Neutrophil (primary cell): Measurements from ENCODE around the gene CNTNAP5.

Source experiments
- H3K27ac ChIP-seq: fragments of 200-600 bp; sonication (generic); 2 replicates; pipeline ENCODE4 v1.5.1; 2016; ENCODE audit warnings: mild to moderate bottlenecking, moderate library complexity
- H3K27me3 ChIP-seq: fragments of 200-600 bp; sonication (generic); 2 replicates; pipeline ENCODE4 v1.6.0; 2016; ENCODE audit warnings: mild to moderate bottlenecking
- H3K36me3 ChIP-seq: fragments of 200-600 bp; sonication (generic); 2 replicates; pipeline ENCODE4 v1.5.1; 2017
- H3K4me1 ChIP-seq, 2 experiments: fragments of 200-600 bp in 1 of 2; sonication (generic) in 1 of 2; 1 replicate in 1 of 2; 2 replicates in 1 of 2; pipeline versions ENCODE4 v1.5.1 to v1.6.1; 2013 to 2016; ENCODE audit warnings: low read depth in 1 of 2, low read length in 1 of 2, mild to moderate bottlenecking in 1 of 2, moderate library complexity in 1 of 2; ENCODE audit not compliant: control insufficient read depth in 1 of 2, insufficient read depth in 1 of 2
- H3K4me3 ChIP-seq, 2 experiments: fragments of 200-600 bp in 1 of 2; sonication (generic) in 1 of 2; 1 replicate in 1 of 2; 2 replicates in 1 of 2; pipeline ENCODE4 v1.5.1; 2013 to 2016; ENCODE audit warnings: low read depth in 1 of 2, low read length in 1 of 2, mild to moderate bottlenecking in 1 of 2, moderate library complexity in 1 of 2
- H3K9me3 ChIP-seq: fragments of 200-600 bp; sonication (generic); 2 replicates; pipeline ENCODE4 v1.5.1; 2016
- TF ChIP-seq, protein P1 (sequence below): fragments of 200-600 bp; sonication (generic); IDR thresholded peaks from 2 replicates; pipeline ENCODE4 v1.5.1; 2016; ENCODE audit warnings: antibody characterized with exemption

CNTNAP5 gene

DNA sequence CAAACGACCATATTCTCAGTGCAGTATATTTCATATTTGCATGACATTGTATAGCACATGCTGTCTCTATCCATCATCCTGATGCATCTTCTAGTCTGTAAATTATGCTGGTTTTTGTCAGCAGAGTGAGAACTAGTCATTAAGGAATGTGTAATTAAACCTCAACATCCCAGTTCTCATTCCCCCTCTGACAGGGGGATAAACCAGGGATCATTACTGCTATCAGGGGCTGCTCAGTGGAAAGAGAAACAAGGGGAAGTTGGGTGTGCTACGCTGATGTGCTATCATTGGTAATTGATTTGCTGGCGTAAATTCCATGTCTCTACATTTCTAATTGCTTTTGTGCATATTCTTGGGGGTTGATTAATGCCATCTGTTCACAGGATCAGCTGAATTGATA lies 7.7 kb downstream of the CNTNAP5 start:
- H3K27ac ChIP-seq = no peak overlapping the region
- H3K4me3 ChIP-seq = no peak overlapping the region
- H3K36me3 ChIP-seq = no peaks in the 10 kb centered on the region
- TF ChIP-seq, protein P1, sequence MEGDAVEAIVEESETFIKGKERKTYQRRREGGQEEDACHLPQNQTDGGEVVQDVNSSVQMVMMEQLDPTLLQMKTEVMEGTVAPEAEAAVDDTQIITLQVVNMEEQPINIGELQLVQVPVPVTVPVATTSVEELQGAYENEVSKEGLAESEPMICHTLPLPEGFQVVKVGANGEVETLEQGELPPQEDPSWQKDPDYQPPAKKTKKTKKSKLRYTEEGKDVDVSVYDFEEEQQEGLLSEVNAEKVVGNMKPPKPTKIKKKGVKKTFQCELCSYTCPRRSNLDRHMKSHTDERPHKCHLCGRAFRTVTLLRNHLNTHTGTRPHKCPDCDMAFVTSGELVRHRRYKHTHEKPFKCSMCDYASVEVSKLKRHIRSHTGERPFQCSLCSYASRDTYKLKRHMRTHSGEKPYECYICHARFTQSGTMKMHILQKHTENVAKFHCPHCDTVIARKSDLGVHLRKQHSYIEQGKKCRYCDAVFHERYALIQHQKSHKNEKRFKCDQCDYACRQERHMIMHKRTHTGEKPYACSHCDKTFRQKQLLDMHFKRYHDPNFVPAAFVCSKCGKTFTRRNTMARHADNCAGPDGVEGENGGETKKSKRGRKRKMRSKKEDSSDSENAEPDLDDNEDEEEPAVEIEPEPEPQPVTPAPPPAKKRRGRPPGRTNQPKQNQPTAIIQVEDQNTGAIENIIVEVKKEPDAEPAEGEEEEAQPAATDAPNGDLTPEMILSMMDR = no peak
- H3K9me3 ChIP-seq = no peaks in the 10 kb centered on the region
- H3K27me3 ChIP-seq = peaks cover 3% of the 10 kb centered on the region
- H3K4me1 ChIP-seq = no peaks in the 10 kb centered on the region

DNA sequence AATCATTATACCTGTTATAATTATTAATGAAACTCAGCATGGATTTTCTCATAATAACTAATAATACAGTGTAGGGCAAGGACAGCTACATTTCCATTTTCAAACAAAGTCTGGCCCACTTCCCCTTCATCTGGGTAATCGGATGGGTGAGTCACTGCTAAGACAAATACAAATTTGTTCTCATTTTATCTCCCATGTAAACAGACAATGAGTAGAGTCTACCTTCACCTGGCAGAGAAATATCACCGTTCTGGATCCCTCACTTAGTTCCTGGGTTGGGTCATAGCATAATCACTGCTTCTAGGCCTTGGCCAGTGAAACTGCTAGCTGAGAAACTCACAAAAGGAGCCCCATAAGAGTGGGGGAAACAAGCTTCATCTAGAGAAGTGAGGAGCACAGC lies 9.2 kb downstream of the CNTNAP5 start:
- Histone ChIP-seq H3K9me3 (no peaks in the 10 kb centered on the region), H3K4me3 (no peak overlapping the region), H3K27ac (no peak overlapping the region), H3K27me3 (no peaks in the 10 kb centered on the region), H3K36me3 (no peaks in the 10 kb centered on the region), H3K4me1 (no peaks in the 10 kb centered on the region)
- TF ChIP-seq, protein P1 = no peak

DNA sequence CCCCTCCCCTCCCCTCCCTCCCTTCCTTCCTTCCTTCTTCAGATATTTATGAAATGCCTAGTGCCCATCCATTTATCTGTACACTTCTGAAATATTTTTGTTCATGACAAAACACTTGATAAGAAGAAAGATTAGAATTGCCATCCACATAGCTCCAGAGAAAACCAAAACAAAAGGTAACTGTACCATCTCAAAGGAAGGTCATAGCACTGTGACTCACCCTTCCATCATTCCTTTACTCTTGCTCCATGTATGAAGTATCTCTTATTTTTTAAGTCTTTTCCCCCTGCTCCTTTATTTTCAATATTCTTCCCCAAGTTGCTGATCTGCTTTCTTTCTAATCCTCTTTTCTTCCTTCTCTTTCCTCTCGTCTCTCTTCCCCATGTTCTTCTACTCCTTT lies 9.9 kb downstream of the CNTNAP5 start:
- H3K4me1 ChIP-seq = no peaks in the 10 kb centered on the region
- TF ChIP-seq, protein P1 = no peak
- H3K27ac ChIP-seq = no peak overlapping the region
- H3K36me3 ChIP-seq = no peaks in the 10 kb centered on the region
- no peaks in the 10 kb centered on the region for H3K27me3 ChIP-seq
- H3K9me3 ChIP-seq = no peaks in the 10 kb centered on the region
- H3K4me3 ChIP-seq = no peak overlapping the region

DNA sequence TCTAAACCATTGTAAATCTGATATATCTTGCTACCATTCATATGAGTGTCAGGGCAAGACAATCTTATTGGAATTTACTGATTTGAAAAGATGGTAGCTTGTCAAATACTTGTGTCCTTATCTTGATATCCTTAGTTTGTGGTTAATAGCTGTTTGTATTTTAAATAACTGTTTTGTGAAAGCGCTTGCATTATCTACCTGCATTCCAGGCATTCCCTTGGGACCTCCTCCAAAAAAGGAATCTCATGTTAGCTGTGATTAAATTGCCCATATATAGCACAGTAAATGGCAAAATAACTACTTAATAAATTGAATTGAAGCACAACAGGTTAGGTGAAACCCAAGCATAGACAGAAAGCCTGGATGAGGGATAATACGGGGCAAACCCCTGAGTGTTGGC lies 13.9 kb downstream of the CNTNAP5 start:
- H3K27ac ChIP-seq = no peak overlapping the region
- H3K9me3 ChIP-seq = no peaks in the 10 kb centered on the region
- no peaks in the 10 kb centered on the region for H3K4me1 ChIP-seq
- TF ChIP-seq, protein P1 = no peak
- no peaks in the 10 kb centered on the region for H3K36me3 ChIP-seq
- H3K4me3 ChIP-seq = no peak overlapping the region
- H3K27me3 ChIP-seq = no peaks in the 10 kb centered on the region

DNA sequence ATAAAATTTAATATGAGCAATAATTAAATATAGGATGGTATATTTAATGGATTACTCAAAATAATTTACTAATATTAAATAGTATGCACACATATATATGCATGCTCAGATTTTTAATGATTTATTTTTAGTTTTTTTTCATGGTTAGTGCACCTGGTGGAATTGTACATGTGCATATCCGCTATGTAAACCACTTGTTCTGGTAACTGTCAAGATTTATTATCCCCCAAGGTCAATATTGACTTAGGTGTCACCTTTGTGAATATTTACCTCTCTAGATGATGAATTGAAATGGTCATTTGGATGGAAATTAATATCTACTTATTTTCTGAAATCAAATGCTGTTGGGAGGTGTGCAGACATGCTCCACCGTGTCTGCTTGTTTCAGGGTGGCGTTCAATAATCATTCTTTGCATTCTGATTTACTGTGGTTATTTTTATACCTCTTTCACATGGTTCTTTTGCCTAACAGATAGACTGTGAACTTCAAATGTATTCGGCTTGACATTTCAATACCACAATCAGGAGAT lies 14.7 kb downstream of the CNTNAP5 start:
- no peak overlapping the region for H3K4me3 ChIP-seq
- TF ChIP-seq, protein P1 = no peak
- no peaks in the 10 kb centered on the region for H3K4me1 ChIP-seq
- no peaks in the 10 kb centered on the region for H3K9me3 ChIP-seq
- H3K36me3 ChIP-seq = no peaks in the 10 kb centered on the region
- H3K27ac ChIP-seq = no peak overlapping the region
- no peaks in the 10 kb centered on the region for H3K27me3 ChIP-seq

DNA sequence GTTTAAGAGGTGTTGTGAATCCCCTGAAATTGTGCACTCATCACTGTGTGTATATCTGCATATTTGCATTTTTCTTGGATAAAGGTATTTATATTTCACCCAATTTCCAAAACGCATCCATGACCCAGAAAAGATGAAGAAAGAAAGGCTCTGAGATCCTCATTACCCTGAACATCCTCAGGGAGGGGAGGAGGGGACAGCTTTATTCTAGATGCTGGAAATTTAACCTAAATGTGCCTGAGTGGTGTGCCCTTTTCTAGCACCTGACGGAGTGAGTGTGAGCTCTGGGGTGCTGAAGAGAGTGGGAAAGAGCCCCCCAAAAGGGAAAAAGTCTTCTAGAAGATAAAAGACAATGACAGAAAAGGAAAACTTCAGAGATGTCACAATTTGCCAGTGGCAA lies 20.8 kb downstream of the CNTNAP5 start:
- no peaks in the 10 kb centered on the region for H3K9me3 ChIP-seq
- no peaks in the 10 kb centered on the region for H3K36me3 ChIP-seq
- H3K27ac ChIP-seq = no peak overlapping the region
- no peak overlapping the region for H3K4me3 ChIP-seq
- no peaks in the 10 kb centered on the region for H3K4me1 ChIP-seq
- H3K27me3 ChIP-seq = no peaks in the 10 kb centered on the region
- TF ChIP-seq, protein P1 = no peak
